Measurements from ENCODE around the gene HNRNPUL1. TPM values are rescaled to one million over a fixed set of nuclear protein-coding genes. Genes with fewer than 3 reads are reported as not detected.

HNRNPUL1 gene
- total RNA-seq, 1 experiment from 2014 or later = 201 TPM

- H3K9me2 ChIP-seq (ENCODE audit: insufficient read depth) = no peaks in the 10 kb centered on the region
- CTCF ChIA-PET = interaction anchor here (2.2 to 2.3 kb wide), 2 partner anchors 240 to 247 kb away, joined by 9 to 13 read pairs; no protein-coding TSS in a partner anchor
- POLR2A ChIA-PET = no interaction called here
- BruUV-seq (replicated peaks) = no TSS peak
- no peak overlapping the region for H2AFZ ChIP-seq (ENCODE audit: low read depth, low read length, poor library complexity, severe bottlenecking)
- H3K27ac ChIP-seq (ENCODE audit: low read depth, low read length) = peak overlapping the region; percentile 32; the same call in 1 of the 2 replicates
- H4K20me1 ChIP-seq (ENCODE audit: insufficient read depth) = no peaks in the 10 kb centered on the region
- no peak overlapping the region for H3K9ac ChIP-seq (ENCODE audit: low read length)
- RAD21 ChIA-PET (ENCODE audit: low non-redundant PET in 1 of 2, low total read pairs in 2 of 2, uncharacterized antibody in 2 of 2, unreplicated experiment in 2 of 2) = no interaction called here
- H3K4me1 ChIP-seq (ENCODE audit: control insufficient read depth in 1 of 2, insufficient read depth in 2 of 2, low read length in 2 of 2) = peaks cover 8 to 37% of the 10 kb centered on the region in 2 experiments; a peak in 3 of 4 replicates
- no peaks in the 10 kb centered on the region for H3K79me2 ChIP-seq (ENCODE audit: insufficient read depth, low read length)
- ATAC-seq (no peak), DNase-seq (ENCODE audit: low read depth, low spot score) (no peak)
- H3K4me3 ChIP-seq (replicated peaks in 1 of 2; ENCODE audit: low read depth in 1 of 2, low read length in 2 of 2) = no peak overlapping the region
- intact Hi-C loops (cut with micrococcal nuclease) = loop anchor here (5.0 kb wide), 1 partner anchor 249 kb away; no protein-coding TSS in a partner anchor
- H3K4me2 ChIP-seq (ENCODE audit: low read length) = no peak overlapping the region
- H3K27me3 ChIP-seq (ENCODE audit: insufficient read depth, low read length) = no peaks in the 10 kb centered on the region
- H3K36me3 ChIP-seq (ENCODE audit: control insufficient read depth in 1 of 2, insufficient read depth in 2 of 2, low read length in 2 of 2) = peaks cover 4 to 15% of the 10 kb centered on the region in 2 experiments; a peak in 3 of 4 replicates
- H3K9me3 ChIP-seq (ENCODE audit: control insufficient read depth in 1 of 2, insufficient read depth in 1 of 2, low read depth in 1 of 2, low read length in 2 of 2) = no peaks in the 10 kb centered on the region
- TF ChIP-seq CBX3 (IDR thresholded peaks at IDR 0.05; ENCODE audit: low read depth) (no peak), SP1 (IDR thresholded peaks at IDR 0.05; ENCODE audit: low read depth) (no peak), EGR1 (IDR thresholded peaks at IDR 0.05; ENCODE audit: low read depth) (no peak), SRF (IDR thresholded peaks at IDR 0.05; ENCODE audit: low read depth) (no peak), REST (IDR thresholded peaks at IDR 0.05; ENCODE audit: low read depth) (no peak), JUND (IDR thresholded peaks at IDR 0.05) (no peak)
Measured at GRCh38 chr19:41323023-41323422, 58.9 kb downstream of the HNRNPUL1 start.

All from HCT116 (cell line).